OCI-LY7 (cell line): Measurements from ENCODE around the gene COL6A2. TPM values are rescaled to one million over a fixed set of nuclear protein-coding genes. Genes with fewer than 3 reads are reported as not detected.

Experiments used
- BruUV-seq: library from RNA; stranded (reverse); fragments of 400-500 nt; replicated peaks from 2 replicates; lab custom pipeline; 2021; lab: Mats Ljungman, UMichigan
- CTCF ChIA-PET: fragments of 300-600 bp; sonication (Branson Sonifier 250); formaldehyde crosslinking; loops from one replicate; lab custom pipeline; 2022; ENCODE audit warnings: antibody characterized with exemption; ENCODE audit not compliant: unreplicated experiment; lab: Charles Lee
- POLR2A ChIA-PET: fragments of 300-600 bp; sonication (Branson Sonifier 250); formaldehyde crosslinking; loops from one replicate; lab custom pipeline; 2022; ENCODE audit warnings: antibody characterized with exemption; lab: Charles Lee
- DNase-seq: peaks from one replicate; pipeline ENCODE4 v3.0.0-alpha.2; 2015; ENCODE audit warnings: low spot score
- H2AFZ ChIP-seq: fragments of 200-600 bp; sonication (generic), shearing (Covaris generic); 2 replicates; pipeline ENCODE4 v1.6.1; 2014; ENCODE audit warnings: mild to moderate bottlenecking, antibody characterized with exemption, low read length, moderate library complexity
- H3K27ac ChIP-seq: fragments of 200-600 bp; sonication (generic); 2 replicates; pipeline ENCODE4 v1.5.1; 2014; ENCODE audit warnings: mixed run types, low read depth, mild to moderate bottlenecking, moderate library complexity, low read length, inconsistent platforms; ENCODE audit not compliant: poor library complexity, severe bottlenecking
- H3K36me3 ChIP-seq: fragments of 200-600 bp; sonication (generic); 2 replicates; pipeline ENCODE4 v1.6.1; 2014; ENCODE audit warnings: mild to moderate bottlenecking, antibody characterized with exemption, low read length, moderate library complexity, mixed read lengths; ENCODE audit not compliant: insufficient read depth
- H3K4me1 ChIP-seq: fragments of 200-600 bp; sonication (generic); 2 replicates; pipeline ENCODE4 v1.5.1; 2014; ENCODE audit warnings: mild to moderate bottlenecking, low read length; ENCODE audit not compliant: insufficient read depth, poor library complexity, severe bottlenecking
- H3K4me2 ChIP-seq: fragments of 200-600 bp; sonication (generic); 2 replicates; pipeline ENCODE4 v1.6.1; 2014; ENCODE audit warnings: mild to moderate bottlenecking, low read length
- H3K4me3 ChIP-seq: fragments of 200-600 bp; sonication (generic); 2 replicates; pipeline ENCODE4 v1.5.1; 2014; ENCODE audit warnings: mild to moderate bottlenecking, low read depth, low read length; ENCODE audit not compliant: poor library complexity, severe bottlenecking
- H3K79me2 ChIP-seq: fragments of 200-600 bp; sonication (generic); 2 replicates; pipeline ENCODE4 v1.6.1; 2016; ENCODE audit warnings: low read depth, mild to moderate bottlenecking, low read length, moderate library complexity, mixed read lengths; ENCODE audit not compliant: insufficient read depth
- H3K9me2 ChIP-seq: fragments of 200-600 bp; sonication (generic); 2 replicates; pipeline ENCODE4 v1.6.1; 2016; ENCODE audit warnings: mild to moderate bottlenecking, low read length, mixed read lengths; ENCODE audit not compliant: insufficient read depth
- H3K9me3 ChIP-seq: fragments of 200-600 bp; sonication (generic); 2 replicates; pipeline ENCODE4 v1.6.1; 2014; ENCODE audit warnings: mild to moderate bottlenecking, mixed run types, low read length, mixed read lengths
- H4K20me1 ChIP-seq: fragments of 200-600 bp; sonication (generic); 2 replicates; pipeline ENCODE4 v1.6.1; 2014; ENCODE audit warnings: mild to moderate bottlenecking, antibody characterized with exemption, low read length, moderate library complexity, mixed read lengths; ENCODE audit not compliant: insufficient read depth
- CTCF ChIP-seq: fragments of 200-600 bp; sonication (generic); conservative IDR thresholded peaks from 2 replicates; pipeline ENCODE4 v1.5.1; 2014; ENCODE audit warnings: mild to moderate bottlenecking, antibody characterized with exemption, low read length, moderate library complexity, mixed read lengths
- EZH2phosphoT487 ChIP-seq: fragments of 200-600 bp; sonication (generic); IDR thresholded peaks from 2 replicates; pipeline ENCODE4 v1.6.1; 2018; ENCODE audit warnings: low read depth, borderline replicate concordance, mild to moderate bottlenecking, mixed run types, antibody characterized with exemption, low read length, moderate library complexity, mixed read lengths
- intact Hi-C: fragments of 100-400 bp; cut with micrococcal nuclease; formaldehyde crosslinking; loops from one replicate; pipeline ENCODE4 v1.10.0; 2022; ENCODE audit not compliant: unreplicated experiment
- total RNA-seq, 2 experiments: library from RNA; depleted of rRNA in 1 of 2; stranded (reverse); fragments of >200 nt in 1 of 2; shearing (Covaris generic) in 1 of 2; gene quantifications; 2 replicates each; pipeline ENCODE4 v1.2.3, GENCODE V29; 2014 to 2022

COL6A2 gene
- total RNA-seq, 2 experiments from 2014 or later, result not detected

GRCh38 chr21:46118316-46119143, 20.6 kb downstream of the COL6A2 start:
- Histone ChIP-seq H3K4me3 (no peak overlapping the region), H3K36me3 (no peaks in the 10 kb centered on the region), H2AFZ (no peak overlapping the region), H3K4me1 (no peaks in the 10 kb centered on the region), H3K9me2 (no peaks in the 10 kb centered on the region), H3K4me2 (no peak overlapping the region), H3K9me3 (no peaks in the 10 kb centered on the region), H4K20me1 (no peaks in the 10 kb centered on the region), H3K27ac (no peak overlapping the region), H3K79me2 (no peaks in the 10 kb centered on the region)
- no TSS peak for BruUV-seq
- ChIA-PET POLR2A (no interaction called here), CTCF (no interaction called here)
- DNase-seq, result no peak
- intact Hi-C loops, result no loop called here
- TF ChIP-seq EZH2phosphoT487 (no peak), CTCF (no peak)

GRCh38 chr21:46119144-46119636, 21.3 kb downstream of the COL6A2 start:
- BruUV-seq, result no TSS peak
- no peaks in the 10 kb centered on the region for H3K9me2 ChIP-seq
- no peaks in the 10 kb centered on the region for H3K79me2 ChIP-seq
- ChIA-PET POLR2A (no interaction called here), CTCF (no interaction called here)
- no peaks in the 10 kb centered on the region for H3K9me3 ChIP-seq
- TF ChIP-seq CTCF (no peak), EZH2phosphoT487 (no peak)
- no peak overlapping the region for H3K4me2 ChIP-seq
- intact Hi-C loops, result no loop called here
- H3K4me3 ChIP-seq, result no peak overlapping the region
- H2AFZ ChIP-seq, result no peak overlapping the region
- H3K36me3 ChIP-seq, result no peaks in the 10 kb centered on the region
- H3K4me1 ChIP-seq, result no peaks in the 10 kb centered on the region
- DNase-seq, result no peak
- H4K20me1 ChIP-seq, result no peaks in the 10 kb centered on the region
- no peak overlapping the region for H3K27ac ChIP-seq
